ENCODE results near the gene DVL3.

DNA sequence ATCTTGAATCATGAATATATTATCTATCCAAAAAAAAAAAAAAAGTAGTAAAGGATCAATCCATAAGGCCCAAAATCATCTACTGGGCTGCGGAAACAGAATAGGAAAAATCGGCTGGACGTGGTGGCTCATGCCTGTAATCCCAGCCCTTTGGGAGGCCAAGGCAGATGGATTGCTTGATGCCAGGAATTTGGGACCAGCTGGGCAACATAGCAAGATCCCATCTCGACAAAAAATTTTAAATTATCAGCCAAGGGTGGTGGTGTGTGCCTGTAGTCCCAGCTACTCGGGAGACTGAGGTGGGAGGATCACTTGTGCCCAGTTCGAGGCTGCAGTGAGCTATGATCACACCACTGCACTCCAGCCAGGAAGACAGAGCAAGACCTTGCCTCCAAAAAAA lies 6.1 kb upstream of the DVL3 start:
- TF ChIP-seq, protein P1, sequence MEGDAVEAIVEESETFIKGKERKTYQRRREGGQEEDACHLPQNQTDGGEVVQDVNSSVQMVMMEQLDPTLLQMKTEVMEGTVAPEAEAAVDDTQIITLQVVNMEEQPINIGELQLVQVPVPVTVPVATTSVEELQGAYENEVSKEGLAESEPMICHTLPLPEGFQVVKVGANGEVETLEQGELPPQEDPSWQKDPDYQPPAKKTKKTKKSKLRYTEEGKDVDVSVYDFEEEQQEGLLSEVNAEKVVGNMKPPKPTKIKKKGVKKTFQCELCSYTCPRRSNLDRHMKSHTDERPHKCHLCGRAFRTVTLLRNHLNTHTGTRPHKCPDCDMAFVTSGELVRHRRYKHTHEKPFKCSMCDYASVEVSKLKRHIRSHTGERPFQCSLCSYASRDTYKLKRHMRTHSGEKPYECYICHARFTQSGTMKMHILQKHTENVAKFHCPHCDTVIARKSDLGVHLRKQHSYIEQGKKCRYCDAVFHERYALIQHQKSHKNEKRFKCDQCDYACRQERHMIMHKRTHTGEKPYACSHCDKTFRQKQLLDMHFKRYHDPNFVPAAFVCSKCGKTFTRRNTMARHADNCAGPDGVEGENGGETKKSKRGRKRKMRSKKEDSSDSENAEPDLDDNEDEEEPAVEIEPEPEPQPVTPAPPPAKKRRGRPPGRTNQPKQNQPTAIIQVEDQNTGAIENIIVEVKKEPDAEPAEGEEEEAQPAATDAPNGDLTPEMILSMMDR (IDR thresholded peaks at IDR 0.05; ENCODE audit: low read depth, low read length, poor library complexity, severe bottlenecking) = no peak
- TF ChIP-seq EZH2phosphoT487 (IDR thresholded peaks at IDR 0.05; ENCODE audit: borderline replicate concordance, low read length) = no peak
